ENCODE measurements around the gene GID4. TPM values are rescaled to one million over a fixed set of nuclear protein-coding genes. Genes with fewer than 3 reads are reported as not detected.
A peak's percentile ranks its signal among the peaks of the same experiment; 100 is the strongest.

GID4 gene
- total and polyA plus RNA-seq, 9 of the 15 experiments (the other 6 are each of a cell fraction or from before 2014, with no cell fraction given): 1.2 to 6.4 (median 3.7) TPM

DNA sequence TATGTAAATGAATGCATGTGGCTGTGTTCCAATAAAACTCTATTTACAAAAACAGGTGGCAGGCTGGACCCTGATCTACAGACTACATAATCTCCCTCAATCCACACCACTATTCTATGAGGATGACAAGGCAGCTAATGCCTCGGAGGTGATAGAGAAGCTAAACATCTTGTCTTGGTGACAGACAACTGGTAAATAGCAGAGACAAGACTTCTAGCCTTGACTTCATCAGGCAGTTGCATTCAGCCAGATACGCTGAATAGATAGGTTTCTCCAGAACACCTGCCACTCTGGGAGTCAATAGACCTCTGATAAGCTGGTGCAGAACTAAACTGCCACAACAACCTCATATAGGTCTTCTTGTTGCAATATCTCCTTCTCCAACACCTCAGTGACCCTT lies 3.5 kb upstream of the GID4 start (continued):
- TF ChIP-seq, protein P1, sequence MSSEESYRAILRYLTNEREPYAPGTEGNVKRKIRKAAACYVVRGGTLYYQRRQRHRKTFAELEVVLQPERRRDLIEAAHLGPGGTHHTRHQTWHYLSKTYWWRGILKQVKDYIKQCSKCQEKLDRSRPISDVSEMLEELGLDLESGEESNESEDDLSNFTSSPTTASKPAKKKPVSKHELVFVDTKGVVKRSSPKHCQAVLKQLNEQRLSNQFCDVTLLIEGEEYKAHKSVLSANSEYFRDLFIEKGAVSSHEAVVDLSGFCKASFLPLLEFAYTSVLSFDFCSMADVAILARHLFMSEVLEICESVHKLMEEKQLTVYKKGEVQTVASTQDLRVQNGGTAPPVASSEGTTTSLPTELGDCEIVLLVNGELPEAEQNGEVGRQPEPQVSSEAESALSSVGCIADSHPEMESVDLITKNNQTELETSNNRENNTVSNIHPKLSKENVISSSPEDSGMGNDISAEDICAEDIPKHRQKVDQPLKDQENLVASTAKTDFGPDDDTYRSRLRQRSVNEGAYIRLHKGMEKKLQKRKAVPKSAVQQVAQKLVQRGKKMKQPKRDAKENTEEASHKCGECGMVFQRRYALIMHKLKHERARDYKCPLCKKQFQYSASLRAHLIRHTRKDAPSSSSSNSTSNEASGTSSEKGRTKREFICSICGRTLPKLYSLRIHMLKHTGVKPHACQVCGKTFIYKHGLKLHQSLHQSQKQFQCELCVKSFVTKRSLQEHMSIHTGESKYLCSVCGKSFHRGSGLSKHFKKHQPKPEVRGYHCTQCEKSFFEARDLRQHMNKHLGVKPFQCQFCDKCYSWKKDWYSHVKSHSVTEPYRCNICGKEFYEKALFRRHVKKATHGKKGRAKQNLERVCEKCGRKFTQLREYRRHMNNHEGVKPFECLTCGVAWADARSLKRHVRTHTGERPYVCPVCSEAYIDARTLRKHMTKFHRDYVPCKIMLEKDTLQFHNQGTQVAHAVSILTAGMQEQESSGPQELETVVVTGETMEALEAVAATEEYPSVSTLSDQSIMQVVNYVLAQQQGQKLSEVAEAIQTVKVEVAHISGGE (CRISPR knock-in tag; IDR thresholded peaks at IDR 0.05): peak in 1 of 3 experiments; percentile 46; a peak in 1 of 6 replicates
- TF ChIP-seq SAFB2 (IDR thresholded peaks at IDR 0.05; ENCODE audit: borderline replicate concordance, low read depth, low read length, severe bottlenecking) (no peak), CXXC5 (CRISPR knock-in tag; IDR thresholded peaks at IDR 0.05) (peak; percentile 54), CTBP1 (IDR thresholded peaks at IDR 0.05; ENCODE audit: borderline replicate concordance) (peak; percentile 20; the same call in 1 of the 2 replicates), CBFA2T2 (conservative IDR thresholded peaks at IDR 0.05) (peak; percentile 88), ZNF785 (CRISPR knock-in tag; IDR thresholded peaks at IDR 0.05) (no peak), POLR2AphosphoS5 (IDR thresholded peaks at IDR 0.05; ENCODE audit: control insufficient read depth, insufficient read depth, low read depth, low read length) (peak; percentile 63), TEAD4 (IDR thresholded peaks at IDR 0.05; ENCODE audit: low read length) (peak; percentile 86), TEAD4 (CRISPR knock-in tag; IDR thresholded peaks at IDR 0.05; ENCODE audit: borderline replicate concordance) (no peak), CREM (IDR thresholded peaks at IDR 0.05; ENCODE audit: low read depth) (0 out of 2 replicates have a peak, but pooled peaks have one; percentile 15), SOX6 (IDR thresholded peaks at IDR 0.05) (peak; percentile 43; the same call in 1 of the 2 replicates), GTF2F1 (IDR thresholded peaks at IDR 0.05; ENCODE audit: low read depth, low read length) (no peak), MEIS2 (IDR thresholded peaks at IDR 0.05; ENCODE audit: partially characterized antibody) (peak; percentile 80), PRPF4 (IDR thresholded peaks at IDR 0.05; ENCODE audit: insufficient read depth, low read depth, low read length, poor library complexity, severe bottlenecking) (no peak), IRF2 (CRISPR knock-in tag; IDR thresholded peaks at IDR 0.05) (no peak), HNRNPUL1 (IDR thresholded peaks at IDR 0.05; ENCODE audit: low read length) (no peak), OTX1 (CRISPR knock-in tag; IDR thresholded peaks at IDR 0.05) (no peak)
- TF ChIP-seq, protein P2, sequence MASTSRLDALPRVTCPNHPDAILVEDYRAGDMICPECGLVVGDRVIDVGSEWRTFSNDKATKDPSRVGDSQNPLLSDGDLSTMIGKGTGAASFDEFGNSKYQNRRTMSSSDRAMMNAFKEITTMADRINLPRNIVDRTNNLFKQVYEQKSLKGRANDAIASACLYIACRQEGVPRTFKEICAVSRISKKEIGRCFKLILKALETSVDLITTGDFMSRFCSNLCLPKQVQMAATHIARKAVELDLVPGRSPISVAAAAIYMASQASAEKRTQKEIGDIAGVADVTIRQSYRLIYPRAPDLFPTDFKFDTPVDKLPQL (IDR thresholded peaks at IDR 0.05; ENCODE audit: extremely low read depth, insufficient read length): no peak
